Mucosa of descending colon (tissue), 3 donors: Measurements from ENCODE around the gene OVCH2. TPM values are rescaled to one million over a fixed set of nuclear protein-coding genes. Genes with fewer than 3 reads are reported as not detected.

Experiments
- ATAC-seq: fragments of 200-7000 bp; cut with Tn5 transposase; one replicate; pipeline ENCODE4 v1.9.1; 2020; ENCODE audit warnings: mild to moderate bottlenecking, moderate library complexity
- DNase-seq, 3 donors: peaks; one replicate each; pipeline ENCODE4 v3.0.0-alpha.2; 2020
- H3K36me3 ChIP-seq: fragments of 200-600 bp; one replicate; pipeline ENCODE4 v1.8.0; 2021; ENCODE audit warnings: low read depth, mild to moderate bottlenecking
- H3K4me1 ChIP-seq: fragments of 200-600 bp; one replicate; pipeline ENCODE4 v1.8.0; 2021; ENCODE audit warnings: low read depth, mild to moderate bottlenecking
- H3K4me3 ChIP-seq: fragments of 200-600 bp; one replicate; pipeline ENCODE4 v1.8.0; 2021; ENCODE audit warnings: mild to moderate bottlenecking
- H3K9me3 ChIP-seq: fragments of 200-600 bp; one replicate; pipeline ENCODE4 v1.8.0; 2021; ENCODE audit warnings: mild to moderate bottlenecking
- intact Hi-C, 2 donors: fragments of 100-400 bp; cut with DNase I in 1 of 2; cut with micrococcal nuclease in 1 of 2; formaldehyde crosslinking; loops; one replicate each; pipeline versions ENCODE4 v1.11.0 to v1.11.1; 2022; cut with DNase I, micrococcal nuclease
- total RNA-seq, 3 donors: library from RNA; stranded (reverse); fragmentation: NEBNext Ultra II Directional in 2 of 3; extraction: Animal tissue kit (Norgen Biotek cat#: 25700) in 2 of 3; gene quantifications; one replicate each; pipeline versions ENCODE4 v1.2.1 to v1.2.4, GENCODE V29; 2021 to 2023
- TF ChIP-seq, protein P1 (sequence below): fragments of 200-600 bp; IDR thresholded peaks from one replicate; pipeline ENCODE4 v1.8.0; 2022; ENCODE audit warnings: antibody characterized with exemption, mild to moderate bottlenecking
- donor health status: DM: no; HTN: no; CAD: no; lungs with moderate emphysema.
- donor health status: DM: no; HTN: no; CAD: no.
- donor health status: DM: no; HTN: yes; CAD: no.

The OVCH2 gene
- total RNA-seq, 3 donors from 2014 or later: not detected

DNA sequence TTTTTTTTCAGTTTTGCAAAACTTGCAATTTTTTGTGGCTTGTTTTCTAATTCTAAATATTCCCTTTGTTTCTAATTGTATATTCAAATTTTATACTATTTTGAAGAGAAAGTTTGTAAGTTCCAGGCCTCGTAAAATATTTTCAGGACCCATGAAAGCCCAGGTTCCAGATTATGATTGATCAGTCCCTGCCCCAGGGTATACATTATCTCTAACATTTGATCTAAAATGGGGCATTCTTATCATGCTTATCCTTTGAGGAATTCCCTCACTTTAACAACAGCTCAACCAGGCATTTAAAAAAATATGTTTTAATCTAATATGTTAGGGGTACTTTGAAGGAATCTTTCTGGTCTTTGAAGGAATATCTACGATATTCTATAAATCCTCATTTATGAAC is 59.4 kb downstream of the OVCH2 start:
- intact Hi-C loops: loop anchor here in 1 of 2 donors (10.0 kb wide), 1 partner anchor 82 kb away; no protein-coding TSS in a partner anchor
- TF ChIP-seq, protein P1, sequence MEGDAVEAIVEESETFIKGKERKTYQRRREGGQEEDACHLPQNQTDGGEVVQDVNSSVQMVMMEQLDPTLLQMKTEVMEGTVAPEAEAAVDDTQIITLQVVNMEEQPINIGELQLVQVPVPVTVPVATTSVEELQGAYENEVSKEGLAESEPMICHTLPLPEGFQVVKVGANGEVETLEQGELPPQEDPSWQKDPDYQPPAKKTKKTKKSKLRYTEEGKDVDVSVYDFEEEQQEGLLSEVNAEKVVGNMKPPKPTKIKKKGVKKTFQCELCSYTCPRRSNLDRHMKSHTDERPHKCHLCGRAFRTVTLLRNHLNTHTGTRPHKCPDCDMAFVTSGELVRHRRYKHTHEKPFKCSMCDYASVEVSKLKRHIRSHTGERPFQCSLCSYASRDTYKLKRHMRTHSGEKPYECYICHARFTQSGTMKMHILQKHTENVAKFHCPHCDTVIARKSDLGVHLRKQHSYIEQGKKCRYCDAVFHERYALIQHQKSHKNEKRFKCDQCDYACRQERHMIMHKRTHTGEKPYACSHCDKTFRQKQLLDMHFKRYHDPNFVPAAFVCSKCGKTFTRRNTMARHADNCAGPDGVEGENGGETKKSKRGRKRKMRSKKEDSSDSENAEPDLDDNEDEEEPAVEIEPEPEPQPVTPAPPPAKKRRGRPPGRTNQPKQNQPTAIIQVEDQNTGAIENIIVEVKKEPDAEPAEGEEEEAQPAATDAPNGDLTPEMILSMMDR: no peak
- Histone ChIP-seq H3K36me3 (no peaks in the 10 kb centered on the region), H3K4me1 (no peaks in the 10 kb centered on the region), H3K4me3 (no peak overlapping the region), H3K9me3 (no peaks in the 10 kb centered on the region)
- no peak for DNase-seq
- no peak for ATAC-seq

- ATAC-seq: no peak
- Histone ChIP-seq H3K4me1 (peaks cover 4% of the 10 kb centered on the region), H3K9me3 (no peaks in the 10 kb centered on the region), H3K36me3 (no peaks in the 10 kb centered on the region), H3K4me3 (no peak overlapping the region)
- TF ChIP-seq, protein P1: no peak
- intact Hi-C loops: loop anchor here in 1 of 2 donors (10.0 kb wide), 1 partner anchor 80 kb away; no protein-coding TSS in a partner anchor
- no peak for DNase-seq
Observed at GRCh38 chr11:7645206-7645605, 61.1 kb downstream of the OVCH2 start.

GRCh38 chr11:7643314-7643713 is 63.0 kb downstream of the OVCH2 start:
- Histone ChIP-seq H3K4me3 (no peak overlapping the region), H3K4me1 (peaks cover 21% of the 10 kb centered on the region), H3K36me3 (no peaks in the 10 kb centered on the region), H3K9me3 (no peaks in the 10 kb centered on the region)
- intact Hi-C loops: loop anchor here in 1 of 2 donors (10.0 kb wide), 1 partner anchor 79 kb away; no protein-coding TSS in a partner anchor
- ATAC-seq (no peak), DNase-seq (no peak)
- TF ChIP-seq, protein P1: no peak

DNA sequence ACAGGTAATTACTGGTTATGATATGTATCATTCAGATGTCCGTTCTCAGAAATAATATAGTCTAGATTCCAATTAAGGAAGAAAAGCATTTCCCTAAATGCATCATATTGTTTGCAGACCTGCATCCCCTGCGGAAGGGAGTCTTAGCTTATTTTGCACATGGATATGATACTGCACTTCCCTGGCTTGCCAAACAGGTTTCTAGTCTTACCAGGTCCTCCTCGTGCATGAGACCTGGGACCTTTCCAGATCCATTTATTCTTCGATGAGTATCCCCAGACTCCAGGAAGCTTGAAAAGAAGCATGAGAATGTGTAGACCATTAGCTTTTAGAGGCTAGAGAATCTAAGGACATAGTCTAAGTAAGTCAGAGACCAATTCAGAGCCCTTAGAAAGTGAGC is 63.5 kb downstream of the OVCH2 start:
- ATAC-seq (no peak), DNase-seq (no peak)
- Histone ChIP-seq H3K9me3 (no peaks in the 10 kb centered on the region), H3K4me1 (peaks cover 26% of the 10 kb centered on the region), H3K36me3 (no peaks in the 10 kb centered on the region), H3K4me3 (no peak overlapping the region)
- intact Hi-C loops: loop anchor here in 1 of 2 donors (10.0 kb wide), 1 partner anchor 78 kb away; no protein-coding TSS in a partner anchor
- TF ChIP-seq, protein P1: no peak

DNA sequence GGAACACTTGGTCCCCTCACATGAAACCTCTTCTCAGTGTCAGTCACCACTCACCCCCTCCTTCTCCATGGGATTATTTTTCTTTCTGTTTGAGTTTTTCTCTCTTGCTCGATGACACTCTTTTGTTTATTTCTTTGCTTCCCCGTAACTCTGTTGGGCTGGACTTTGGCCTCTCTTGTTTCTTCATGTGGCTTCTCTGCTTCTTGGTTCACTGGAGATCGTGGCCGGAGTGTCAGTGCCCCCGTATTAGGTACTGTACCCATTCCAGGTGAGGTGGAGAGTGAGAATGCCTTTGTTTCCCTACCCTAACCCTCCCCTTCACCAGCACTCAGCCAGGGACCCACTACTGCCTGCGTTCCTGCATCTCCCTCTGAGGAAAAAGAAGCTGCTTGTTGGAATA is 65.5 kb downstream of the OVCH2 start:
- Histone ChIP-seq H3K36me3 (no peaks in the 10 kb centered on the region), H3K4me1 (peaks cover 26% of the 10 kb centered on the region), H3K4me3 (no peak overlapping the region), H3K9me3 (no peaks in the 10 kb centered on the region)
- intact Hi-C loops: loop anchor here in 1 of 2 donors (10.0 kb wide), 1 partner anchor 76 kb away; no protein-coding TSS in a partner anchor
- TF ChIP-seq, protein P1: no peak
- ATAC-seq (peak; percentile 3), DNase-seq (no peak)

DNA sequence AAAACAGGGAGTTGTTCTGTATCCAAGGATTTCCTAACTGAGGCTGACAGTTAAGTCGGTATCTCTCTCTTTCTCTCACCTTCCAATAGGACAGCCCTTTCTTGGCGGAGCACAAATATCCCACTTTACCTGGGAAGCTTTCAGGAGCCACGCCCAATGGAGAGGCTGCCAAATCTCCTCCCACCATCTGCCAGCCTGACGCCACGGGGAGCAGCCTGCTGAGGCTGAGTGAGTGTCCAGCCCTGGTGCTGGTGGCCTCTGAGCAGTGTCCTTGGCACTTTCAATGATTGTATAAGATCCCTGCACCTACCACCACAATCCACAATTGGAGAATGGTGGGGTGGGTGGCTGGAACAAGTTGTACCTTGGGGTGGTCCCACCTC is 66.6 kb downstream of the OVCH2 start:
- Histone ChIP-seq H3K36me3 (no peaks in the 10 kb centered on the region), H3K4me1 (peaks cover 26% of the 10 kb centered on the region), H3K4me3 (no peak overlapping the region), H3K9me3 (no peaks in the 10 kb centered on the region)
- DNase-seq (peak; percentile 82 to 94 (median 90)), ATAC-seq (peak; percentile 95)
- intact Hi-C loops: loop anchor here in 1 of 2 donors (10.0 kb wide), 1 partner anchor 75 kb away; no protein-coding TSS in a partner anchor
- TF ChIP-seq, protein P1: no peak
